ENCODE results near the gene CKAP4. TPM values are rescaled to one million over a fixed set of nuclear protein-coding genes. Genes with fewer than 3 reads are reported as not detected.

CKAP4 gene
- polyA plus RNA-seq, 3 donors = 97.1 to 125 (median 114) TPM

DNA sequence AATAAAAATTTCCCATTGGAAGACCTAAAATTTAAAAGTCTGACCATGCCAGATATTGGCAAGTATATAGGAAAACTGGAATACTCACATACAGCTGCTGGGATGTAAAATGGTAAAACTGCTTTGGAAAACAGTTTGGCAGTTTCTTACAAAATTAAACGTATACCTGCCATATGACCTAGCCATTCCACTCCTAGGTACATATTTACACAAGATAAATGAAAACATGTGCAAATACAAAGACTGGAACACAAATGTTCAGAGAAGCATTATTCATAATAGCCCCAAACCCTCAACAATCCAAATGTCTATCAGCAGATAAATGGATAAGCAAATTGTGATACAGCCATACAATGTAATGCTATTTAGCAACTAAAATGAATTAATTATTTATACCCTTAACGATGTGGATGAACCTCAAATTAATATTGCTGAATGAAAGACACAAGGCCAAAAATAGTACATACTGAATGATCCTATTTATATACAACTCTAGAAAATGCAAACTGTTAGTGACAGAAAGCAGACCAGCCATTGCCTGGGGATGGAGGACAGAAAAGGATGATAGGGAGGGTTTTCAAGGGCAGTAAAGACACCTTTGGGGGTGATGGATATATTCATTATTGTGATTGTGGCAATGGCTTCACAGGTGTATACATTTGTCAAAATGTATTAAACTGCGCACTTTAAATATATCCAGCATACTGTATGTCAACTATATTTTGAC, 33.4 kb upstream of the CKAP4 start:
- no peak for DNase-seq

DNA sequence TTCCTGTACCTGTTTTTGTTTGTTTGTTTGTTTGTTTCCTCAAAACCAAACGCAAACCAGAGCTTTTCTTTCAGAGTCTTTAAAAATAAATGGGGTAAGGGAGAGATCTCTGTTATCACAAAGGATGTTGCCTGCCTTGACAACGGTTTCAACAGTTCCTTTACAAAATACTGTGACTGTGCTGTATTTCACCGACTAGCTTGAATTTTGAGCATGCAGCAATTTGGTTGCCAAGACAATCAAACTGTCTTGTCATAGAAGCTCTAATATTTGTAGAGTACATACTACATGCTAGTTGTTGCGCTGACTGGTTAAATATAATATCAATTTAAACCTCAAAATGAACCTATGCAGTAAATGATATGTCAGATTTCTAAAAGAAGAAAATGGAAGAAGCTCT, 32.3 kb upstream of the CKAP4 start:
- DNase-seq = no peak

DNA sequence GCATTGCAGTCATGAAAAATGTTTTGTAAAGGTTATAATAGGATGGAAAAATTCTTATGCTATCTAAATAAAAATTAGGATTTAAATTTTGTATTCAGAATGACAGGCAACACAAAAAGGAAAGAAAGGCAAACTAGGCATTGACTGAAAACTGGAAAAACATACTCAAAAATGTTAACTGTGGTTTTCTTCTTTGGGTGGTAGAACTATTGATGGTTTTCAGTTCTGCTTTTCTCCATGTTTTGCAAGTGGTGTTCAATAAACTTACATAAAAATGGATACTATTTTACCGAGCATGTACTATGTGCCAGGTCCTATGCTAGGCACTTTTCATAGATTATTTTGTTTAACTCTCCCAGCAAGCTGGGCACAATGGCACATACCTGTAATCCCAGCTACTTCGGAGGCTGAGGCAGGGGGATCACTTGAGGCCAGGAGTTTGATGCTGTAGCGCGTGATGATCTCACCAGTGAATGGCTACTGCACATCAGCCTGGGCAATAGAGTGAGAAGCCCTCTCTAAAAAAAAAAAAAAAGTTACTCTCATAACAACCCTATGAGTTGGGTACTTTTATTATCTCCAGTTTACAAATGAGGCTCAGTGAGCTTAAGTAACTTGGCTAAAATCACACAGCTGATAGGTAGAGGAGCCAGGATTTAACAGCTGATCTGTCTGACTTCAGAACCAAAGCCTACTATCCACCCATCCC, 28.4 kb upstream of the CKAP4 start:
- no peak for DNase-seq

DNA sequence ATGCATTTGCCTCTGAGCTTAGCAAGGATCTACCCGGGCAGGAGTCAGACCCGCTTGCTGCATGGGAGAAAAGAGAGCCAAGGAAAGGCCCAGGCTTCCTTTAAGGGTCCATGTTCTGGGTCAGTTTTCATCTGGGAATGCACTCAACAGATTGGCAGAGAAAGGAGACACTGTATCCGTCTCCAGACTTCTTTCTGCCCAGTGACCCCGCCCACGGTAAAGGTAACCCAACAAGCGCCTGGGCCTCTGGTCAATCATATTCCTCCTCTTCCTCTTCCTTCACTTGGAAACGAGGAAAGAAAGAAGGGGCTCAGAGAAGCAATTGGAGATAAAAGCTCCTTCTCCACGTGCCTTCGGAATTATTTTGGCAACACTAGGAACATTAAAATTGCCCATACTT, 27.6 kb upstream of the CKAP4 start:
- no peak for DNase-seq

DNA sequence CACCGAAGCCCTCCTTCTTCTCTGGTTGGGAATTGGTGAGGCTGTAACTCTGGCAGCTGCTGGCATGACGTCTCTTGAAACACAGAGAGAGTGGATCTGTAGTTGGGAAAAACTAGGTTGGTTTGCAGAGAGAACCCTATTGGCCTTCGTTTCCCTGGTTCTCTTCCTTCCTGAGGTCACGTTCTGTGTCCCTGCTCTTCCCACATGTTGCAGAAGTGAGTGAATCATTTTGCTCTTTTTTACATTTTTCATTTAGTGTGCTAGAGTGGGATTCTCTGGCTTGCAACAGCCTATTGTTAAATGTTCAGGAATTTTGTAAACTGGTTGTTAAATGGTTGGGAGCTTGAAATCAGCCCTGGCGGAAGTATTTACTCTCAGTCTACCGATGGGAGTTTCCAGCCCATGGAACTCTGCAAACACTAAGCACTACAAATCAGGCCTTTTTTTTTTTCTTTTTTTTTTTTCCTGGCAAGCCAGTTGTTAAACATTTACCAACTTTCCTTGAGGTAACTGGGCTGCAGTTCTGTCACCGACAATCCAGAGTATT, 26.8 kb upstream of the CKAP4 start:
- DNase-seq = peak; percentile 44

DNA sequence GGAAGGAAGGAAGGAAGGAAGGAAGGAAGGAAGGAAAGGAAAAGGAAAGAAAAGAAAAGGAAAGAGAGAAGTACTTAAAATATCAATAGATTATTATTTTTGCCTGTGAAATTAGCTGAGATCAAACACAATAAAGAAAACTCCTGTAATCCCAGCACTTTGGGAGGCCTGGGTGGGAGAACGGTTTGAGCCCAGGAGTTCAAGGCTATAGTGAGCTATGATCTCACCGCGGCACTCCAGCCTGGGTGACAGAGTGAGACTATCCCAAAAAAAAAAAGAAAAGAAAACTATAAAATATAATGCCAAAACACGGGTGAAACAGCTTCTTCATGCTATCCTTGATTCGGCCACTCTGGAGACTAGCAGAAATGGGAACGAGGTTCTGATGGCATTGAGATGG, 26.2 kb upstream of the CKAP4 start:
- no peak for DNase-seq

DNA sequence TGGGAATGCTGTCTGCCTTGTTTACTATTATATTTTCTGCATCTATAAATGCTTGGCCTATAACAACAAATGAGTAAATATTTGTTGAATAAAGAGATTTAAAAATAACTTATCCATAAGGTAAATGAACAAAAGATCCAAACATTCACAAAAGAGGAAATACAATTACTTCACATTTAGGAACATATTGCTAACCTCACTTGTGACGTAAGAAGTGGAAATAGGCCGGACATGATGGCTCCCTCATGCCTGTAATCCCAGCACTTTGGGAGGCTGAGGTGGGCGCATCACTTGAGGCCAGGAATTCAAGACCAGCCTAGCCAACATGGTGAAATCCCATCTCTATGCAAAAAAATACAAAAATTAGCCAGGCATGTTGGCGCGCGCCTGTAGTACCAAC, 25.7 kb upstream of the CKAP4 start:
- no peak for DNase-seq

DNA sequence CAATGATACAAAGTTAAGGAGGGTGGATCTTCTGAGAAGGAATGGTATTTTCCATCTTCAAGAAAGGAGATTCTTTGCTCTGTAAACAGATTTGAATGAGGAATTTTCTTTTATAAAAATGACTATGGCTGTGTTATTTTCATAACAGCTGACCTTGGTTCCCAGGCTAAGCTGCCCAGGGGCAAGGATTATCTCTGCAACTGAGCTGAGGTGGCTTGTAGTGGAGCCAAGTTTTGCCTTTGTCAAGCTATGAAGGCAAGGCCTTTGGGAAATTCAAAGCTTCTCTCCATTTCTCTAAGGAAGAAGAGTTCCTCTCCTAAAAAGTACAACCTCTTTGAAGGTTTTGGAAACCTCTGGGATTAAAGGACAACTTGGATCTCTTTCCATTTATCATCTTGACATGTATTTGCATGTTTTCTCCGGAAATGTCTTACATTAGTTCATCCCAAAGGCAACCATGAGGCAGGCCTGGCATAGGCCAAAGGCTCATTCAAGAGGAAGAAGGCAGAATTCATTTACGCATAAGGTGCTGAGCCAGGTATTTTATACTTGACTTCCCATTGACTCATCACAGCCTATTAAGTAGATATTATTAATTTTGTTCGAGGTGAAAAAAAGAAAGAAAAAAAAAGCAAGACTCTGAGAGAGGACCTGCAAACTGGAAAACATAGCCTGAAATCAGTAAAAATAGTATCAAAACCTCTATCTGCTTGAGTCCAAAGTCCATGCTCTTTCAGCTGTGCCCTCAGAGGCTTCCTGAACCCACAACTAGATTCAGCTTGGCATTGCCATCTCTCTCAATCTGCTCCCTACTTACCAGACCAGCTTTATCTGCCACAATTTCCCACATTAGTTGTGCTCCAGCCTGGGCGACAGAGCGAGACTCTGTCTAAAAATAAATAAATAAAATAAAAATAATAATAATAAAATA, 24.0 kb upstream of the CKAP4 start:
- DNase-seq = no peak

DNA sequence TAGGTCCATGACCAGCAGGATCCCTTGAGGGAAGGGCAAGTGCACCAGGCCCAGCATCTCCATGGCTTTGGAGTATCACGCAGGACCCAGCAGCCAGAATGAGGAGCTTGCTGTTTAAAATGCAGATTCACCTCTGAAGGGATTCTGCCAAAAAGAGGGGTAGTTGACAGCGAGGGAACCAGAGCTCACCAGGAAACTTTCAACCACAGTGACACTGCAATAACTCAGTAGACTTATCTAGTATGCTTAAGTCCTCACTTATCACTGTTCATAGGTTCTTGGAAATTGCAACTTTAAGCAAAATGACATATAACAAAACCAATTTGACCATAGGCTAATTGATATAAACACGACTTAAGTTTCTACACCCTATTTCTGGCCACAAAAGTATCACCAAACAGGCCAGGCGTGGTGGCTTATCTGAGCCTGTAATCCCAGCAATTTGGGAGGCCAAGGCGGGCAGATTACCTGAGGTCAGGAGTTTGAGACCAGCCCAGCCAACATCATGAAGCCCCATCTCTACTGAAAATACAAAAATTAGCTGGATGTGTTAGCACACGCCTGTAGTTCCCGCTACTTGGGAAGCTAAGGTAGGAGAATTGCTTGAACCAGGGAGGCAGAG, 21.4 kb upstream of the CKAP4 start:
- no peak for DNase-seq

DNA sequence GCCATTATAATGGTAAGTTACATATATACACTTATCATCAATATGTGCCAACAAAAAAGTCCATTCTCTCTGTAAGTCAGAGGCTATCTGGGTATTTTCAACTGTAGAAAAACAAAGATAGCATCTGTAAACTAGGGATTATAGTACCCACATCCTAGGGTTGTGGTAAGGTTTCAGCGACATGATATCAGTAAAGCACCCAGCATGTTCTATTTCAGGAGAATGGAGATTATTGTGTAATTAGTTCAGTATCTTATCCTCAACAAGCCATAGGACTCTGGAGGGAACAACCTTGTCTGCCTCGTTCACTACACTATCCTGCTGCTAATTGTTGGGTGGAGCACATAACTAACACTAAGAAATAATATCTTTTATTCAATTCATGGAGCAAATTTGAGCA, 19.7 kb upstream of the CKAP4 start:
- DNase-seq = no peak

DNA sequence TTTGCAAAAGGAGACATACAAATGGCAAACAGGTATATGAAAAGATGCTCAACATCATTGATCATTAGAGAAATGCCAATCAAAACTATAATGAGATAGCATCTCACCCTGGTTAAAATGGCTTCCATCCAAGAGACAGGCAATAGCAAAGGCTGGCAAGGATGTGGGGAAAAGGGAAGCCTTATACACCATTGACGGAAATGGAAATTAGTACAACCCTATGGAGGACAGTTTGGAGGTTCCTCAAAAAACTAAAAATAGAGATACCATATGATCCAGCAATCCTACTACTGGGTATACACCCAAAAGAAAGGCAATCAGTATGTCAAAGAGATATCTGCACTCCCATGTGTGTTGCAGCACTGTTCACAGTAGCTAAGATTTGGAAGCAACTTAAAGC, 17.3 kb upstream of the CKAP4 start:
- DNase-seq = no peak

DNA sequence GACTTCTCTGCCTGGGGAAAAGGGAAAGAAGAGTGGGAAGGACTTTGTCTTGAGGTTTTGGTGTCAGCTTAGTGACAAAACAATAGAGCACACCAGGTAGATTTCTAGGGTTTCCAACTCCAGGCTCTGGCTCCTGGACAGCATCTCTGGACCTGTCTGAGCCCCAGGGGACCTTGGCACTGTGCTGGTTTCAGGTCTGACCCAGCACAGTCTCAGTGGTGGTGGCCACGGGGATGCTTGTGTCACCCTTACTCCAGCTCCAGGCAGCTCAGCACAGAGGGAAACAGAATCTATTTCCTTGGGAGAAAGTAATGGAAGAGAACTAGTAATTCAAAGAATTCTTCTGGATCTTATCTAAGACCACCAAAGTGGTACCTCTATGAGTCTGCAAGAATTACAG, 11.1 kb upstream of the CKAP4 start:
- no peak for DNase-seq

DNA sequence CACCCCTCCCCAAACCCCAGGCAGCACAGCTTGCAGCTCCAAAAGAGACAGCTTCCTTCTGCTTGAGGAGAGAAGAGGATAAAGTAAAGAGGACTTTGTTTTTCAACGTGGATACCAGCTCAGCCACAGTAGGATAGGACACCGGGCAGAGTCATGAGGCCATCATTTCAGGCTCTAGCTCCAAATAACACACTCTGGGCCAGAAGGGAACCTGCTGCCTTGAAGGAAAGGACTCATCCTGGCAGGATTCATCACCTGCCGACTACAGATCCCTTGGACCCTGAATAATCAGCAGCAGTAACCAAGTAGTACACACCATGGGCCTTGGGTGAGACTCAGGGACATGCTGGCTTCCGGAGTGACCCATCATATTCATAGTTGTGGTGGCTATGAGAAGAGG, 10.4 kb upstream of the CKAP4 start:
- DNase-seq = no peak

DNA sequence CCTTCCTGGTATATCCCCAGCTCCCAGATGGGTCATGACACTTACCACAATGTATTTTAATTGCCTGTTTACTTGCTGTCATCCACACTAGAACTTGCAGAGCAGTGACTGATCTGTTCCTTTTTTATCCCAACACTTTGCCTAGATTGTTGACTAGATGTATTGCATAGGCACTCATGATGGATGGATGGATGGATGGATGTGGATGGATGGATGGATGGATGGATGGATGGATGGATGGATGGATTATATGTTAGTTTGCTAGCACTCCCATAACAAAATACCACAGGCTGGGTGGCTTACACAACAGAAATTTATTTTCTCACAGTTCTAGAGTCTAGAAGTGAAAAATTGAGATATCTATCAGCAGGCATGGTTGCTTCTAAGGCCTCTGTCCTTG, 8.7 kb upstream of the CKAP4 start:
- no peak for DNase-seq

DNA sequence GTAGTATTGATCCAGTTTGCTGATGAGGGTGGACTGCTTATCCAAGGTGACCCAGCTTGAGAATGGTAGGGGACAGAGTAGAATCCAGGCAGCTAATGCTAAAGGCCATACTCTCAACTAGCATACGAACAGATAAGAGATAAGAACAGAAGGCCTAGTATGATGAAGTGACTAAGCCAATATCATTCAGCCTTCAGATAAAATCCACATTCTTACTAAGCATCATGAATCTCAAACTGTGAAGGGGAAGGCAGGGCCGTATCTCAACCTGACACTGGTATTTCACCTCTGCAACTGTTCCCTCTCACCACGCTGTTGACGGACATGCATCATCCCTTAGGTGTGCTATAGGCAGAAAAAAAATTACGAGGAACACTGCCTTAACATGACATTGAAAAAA, 8.1 kb upstream of the CKAP4 start:
- no peak for DNase-seq

DNA sequence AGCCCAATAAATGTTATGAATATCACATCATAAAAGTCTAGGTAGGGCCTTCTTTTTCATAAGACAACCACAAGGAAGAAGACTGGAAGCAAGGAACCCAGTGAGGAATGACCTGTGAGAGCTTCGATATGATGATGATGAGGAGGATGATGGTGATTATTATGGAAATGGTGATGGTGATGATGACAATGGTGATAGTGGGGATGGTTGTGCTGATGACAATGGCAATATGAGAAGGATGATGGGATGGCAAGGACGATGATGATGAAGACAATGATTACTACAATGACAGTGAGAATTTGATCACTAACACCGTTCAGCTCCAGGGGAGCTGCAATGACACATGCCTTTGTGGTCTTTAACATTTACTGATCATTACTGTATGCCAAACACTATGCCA, 7.7 kb upstream of the CKAP4 start:
- DNase-seq = no peak

DNA sequence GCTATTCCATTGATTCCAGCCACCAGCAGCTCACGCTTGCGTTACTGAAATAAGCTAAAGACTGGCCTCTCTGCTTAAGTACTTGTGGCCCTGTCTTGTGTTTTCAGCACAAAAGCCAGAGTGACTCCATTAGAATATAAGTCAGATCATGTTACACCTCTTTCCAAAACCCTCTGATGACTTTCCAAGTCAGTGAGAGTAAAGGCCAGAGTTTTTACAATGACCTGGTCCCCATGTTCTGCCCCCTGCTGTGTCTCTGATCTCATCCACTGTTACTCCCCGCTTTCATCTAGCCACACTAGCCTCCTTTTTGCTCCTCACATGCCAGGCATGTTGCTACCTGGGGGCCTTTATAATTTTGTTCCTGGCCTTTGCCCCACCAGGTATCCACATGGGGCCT, 6.9 kb upstream of the CKAP4 start:
- no peak for DNase-seq

DNA sequence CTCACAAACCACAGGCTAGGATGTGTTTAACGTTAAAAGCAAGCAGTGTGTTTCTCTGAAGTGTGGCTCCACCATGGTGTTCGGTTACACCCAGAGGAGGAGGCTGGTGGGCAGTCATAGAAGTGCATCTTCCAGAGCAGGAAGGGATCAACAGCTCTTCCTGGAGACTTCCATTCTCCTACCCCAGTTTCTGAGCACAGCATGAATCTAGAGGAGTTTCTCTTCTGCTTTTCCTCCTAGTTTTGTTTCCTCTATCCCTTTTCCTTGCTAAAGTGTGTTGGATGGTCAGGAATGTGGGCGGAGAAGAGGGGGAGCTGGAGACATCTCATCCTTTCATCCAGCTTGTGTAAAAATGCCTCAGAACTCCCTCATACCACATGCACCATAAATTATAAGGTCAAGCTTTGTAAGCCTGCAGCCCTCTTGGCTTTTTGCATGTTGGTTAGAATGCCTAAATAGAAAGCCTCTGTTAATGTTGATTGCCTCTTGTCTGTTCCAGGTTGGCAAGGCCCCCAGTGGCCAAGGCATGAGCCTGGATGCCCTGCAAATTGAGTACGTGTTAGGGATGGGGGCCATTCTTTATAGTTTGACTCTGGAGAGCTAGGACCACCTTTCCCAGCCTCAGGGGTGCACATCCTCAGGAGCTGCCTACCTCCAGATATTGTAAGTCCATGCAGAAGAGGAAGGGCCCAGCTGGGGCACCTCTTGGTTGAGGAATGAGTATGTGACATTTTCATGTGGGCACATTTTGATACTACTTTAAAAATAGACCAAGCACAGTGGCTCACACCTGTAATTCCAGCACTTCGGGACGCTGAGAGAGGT, 4.0 kb upstream of the CKAP4 start:
- DNase-seq = peak; percentile 89

DNA sequence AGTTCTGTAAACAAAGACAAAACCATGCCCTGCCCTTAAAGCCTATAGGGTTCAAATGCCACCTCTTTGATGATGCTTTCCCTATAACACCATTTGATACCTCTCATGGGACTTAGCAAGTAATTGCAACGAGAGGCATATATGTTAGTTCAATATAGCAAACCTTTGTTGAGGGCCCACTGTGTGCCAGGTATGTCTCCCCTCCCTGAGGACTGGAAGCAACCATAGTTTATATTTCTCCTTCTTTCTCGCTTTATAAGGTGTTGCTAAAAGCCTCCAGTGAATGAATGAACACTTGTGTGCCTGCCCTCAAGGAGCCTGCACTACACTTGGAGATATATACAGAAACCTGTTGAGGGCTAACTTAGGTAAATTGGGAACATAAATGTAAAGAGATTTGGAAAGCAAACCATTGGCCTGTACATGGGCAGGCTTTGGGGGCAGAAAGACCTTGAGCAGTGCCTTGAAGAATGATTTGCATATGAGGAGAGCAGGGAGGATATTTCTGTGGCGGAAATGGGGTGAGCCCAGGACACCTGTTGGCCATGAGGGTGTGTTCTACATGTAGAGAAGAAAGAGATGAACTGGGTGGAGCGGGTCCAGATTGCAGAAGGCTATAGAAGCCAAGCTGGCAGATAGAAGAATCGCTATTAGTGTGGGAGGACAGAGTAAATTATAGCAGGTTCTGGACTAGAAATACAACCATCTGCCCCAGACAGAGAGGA, 1.8 kb upstream of the CKAP4 start:
- DNase-seq = no peak

DNA sequence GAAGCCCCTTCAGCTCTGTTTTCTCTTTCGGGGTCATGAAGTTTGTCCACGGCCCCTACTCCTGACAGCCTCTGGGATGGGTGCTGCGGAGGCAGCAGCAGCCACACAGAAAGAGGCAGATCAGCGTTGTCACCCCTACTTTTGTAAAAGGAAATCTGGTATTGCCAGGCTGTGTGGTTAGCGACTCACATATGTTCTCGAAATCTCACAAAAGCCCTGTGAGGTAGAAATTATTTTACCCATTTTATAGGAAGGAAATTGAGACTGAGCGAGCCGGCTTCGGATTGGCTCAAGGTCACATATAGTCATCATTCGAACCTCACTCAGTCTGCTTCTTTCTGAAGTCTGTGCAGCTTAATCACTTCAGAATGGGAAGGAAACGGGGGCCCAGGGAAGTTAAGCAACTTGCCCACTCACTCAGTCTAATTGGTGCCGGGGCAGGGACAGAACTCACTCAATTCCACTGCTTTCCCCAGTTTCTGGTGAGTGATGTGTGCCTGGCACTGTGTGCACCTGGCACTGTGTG, 1.1 kb upstream of the CKAP4 start:
- DNase-seq = no peak

All from renal pelvis (tissue), 4 donors.